Liver (tissue), 9 donors: Measurements from ENCODE around the gene IL1RN. TPM values are rescaled to one million over a fixed set of nuclear protein-coding genes. Genes with fewer than 3 reads are reported as not detected.

Experiments used
- DNase-seq: peaks from one replicate; pipeline ENCODE4 v3.0.0-alpha.2; 2017; ENCODE audit warnings: low spot score
- H3K27ac ChIP-seq, 2 donors: one replicate each; pipeline ENCODE4 v1.7.0; 2013; ENCODE audit warnings: inconsistent platforms in 2 of 2, low read length in 2 of 2, control low read depth in 1 of 2, low read depth in 1 of 2, mild to moderate bottlenecking in 1 of 2
- H3K27me3 ChIP-seq, 4 donors: one replicate each; pipeline versions ENCODE4 v1.6.1 to v1.7.0; 2013; ENCODE audit warnings: low read length in 3 of 4, inconsistent platforms in 1 of 4, mild to moderate bottlenecking in 1 of 4, moderate library complexity in 1 of 4; ENCODE audit not compliant: control insufficient read depth in 4 of 4, insufficient read depth in 4 of 4
- H3K36me3 ChIP-seq, 4 donors: one replicate each; pipeline versions ENCODE4 v1.6.1 to v1.7.0; 2013; ENCODE audit warnings: low read length in 3 of 4, mild to moderate bottlenecking in 3 of 4, low read depth in 1 of 4, moderate library complexity in 1 of 4; ENCODE audit not compliant: control insufficient read depth in 4 of 4, insufficient read depth in 3 of 4
- H3K4me1 ChIP-seq, 4 donors: one replicate each; pipeline versions ENCODE4 v1.6.1 to v1.7.0; 2013; ENCODE audit warnings: low read length in 3 of 4, mild to moderate bottlenecking in 3 of 4, moderate library complexity in 1 of 4; ENCODE audit not compliant: control insufficient read depth in 4 of 4, insufficient read depth in 4 of 4
- H3K4me3 ChIP-seq, 3 donors: one replicate each; pipeline versions ENCODE4 v1.6.1 to v1.7.0; 2013; ENCODE audit warnings: low read length in 3 of 3, control low read depth in 1 of 3, low read depth in 1 of 3, mild to moderate bottlenecking in 1 of 3
- H3K9ac ChIP-seq, 2 donors: one replicate each; pipeline ENCODE4 v1.7.0; 2013; ENCODE audit warnings: low read length in 2 of 2, mild to moderate bottlenecking in 2 of 2, moderate library complexity in 2 of 2, control low read depth in 1 of 2, low read depth in 1 of 2
- H3K9me3 ChIP-seq, 4 donors: one replicate each; pipeline versions ENCODE4 v1.6.1 to v1.7.0; 2013; ENCODE audit warnings: low read length in 3 of 4; ENCODE audit not compliant: control insufficient read depth in 4 of 4
- EGR1 ChIP-seq, 2 donors: IDR thresholded peaks; 2 replicates each; pipeline ENCODE4 v1.6.1; 2016 to 2018; ENCODE audit warnings: antibody characterized with exemption in 2 of 2, low read depth in 2 of 2
- FOXA1 ChIP-seq: IDR thresholded peaks from 2 replicates; pipeline ENCODE4 v1.6.1; 2016; ENCODE audit warnings: antibody characterized with exemption
- FOXA2 ChIP-seq: IDR thresholded peaks from 2 replicates; pipeline ENCODE4 v1.6.1; 2016; ENCODE audit warnings: antibody characterized with exemption
- GABPA ChIP-seq, 2 donors: IDR thresholded peaks in 1 of 2; conservative IDR thresholded peaks in 1 of 2; 2 replicates each; pipeline ENCODE4 v1.6.1; 2016; ENCODE audit warnings: antibody characterized with exemption in 2 of 2, mild to moderate bottlenecking in 1 of 2, moderate library complexity in 1 of 2
- HNF4A ChIP-seq, 2 donors: conservative IDR thresholded peaks; 2 replicates each; pipeline ENCODE4 v1.6.1; 2016; ENCODE audit warnings: antibody characterized with exemption in 2 of 2, mild to moderate bottlenecking in 2 of 2
- HNF4G ChIP-seq: IDR thresholded peaks from 2 replicates; pipeline ENCODE4 v1.6.1; 2016; ENCODE audit warnings: antibody characterized with exemption
- JUND ChIP-seq, 2 donors: IDR thresholded peaks; 2 replicates each; pipeline ENCODE4 v1.6.1; 2016; ENCODE audit warnings: antibody characterized with exemption in 2 of 2
- MAX ChIP-seq: IDR thresholded peaks from 2 replicates; pipeline ENCODE4 v1.6.1; 2016; ENCODE audit warnings: antibody characterized with exemption
- NR2F2 ChIP-seq: IDR thresholded peaks from 2 replicates; pipeline ENCODE4 v1.6.1; 2016; ENCODE audit warnings: antibody characterized with exemption
- RAD21 ChIP-seq, 2 donors: IDR thresholded peaks; 2 replicates each; pipeline ENCODE4 v1.6.1; 2016; ENCODE audit warnings: antibody characterized with exemption in 2 of 2, mild to moderate bottlenecking in 2 of 2
- RXRA ChIP-seq, 2 donors: IDR thresholded peaks; 2 replicates each; pipeline ENCODE4 v1.6.1; 2017 to 2018; ENCODE audit warnings: antibody characterized with exemption in 2 of 2, mild to moderate bottlenecking in 1 of 2
- SP1 ChIP-seq: IDR thresholded peaks from 2 replicates; pipeline ENCODE4 v1.6.1; 2018; ENCODE audit warnings: antibody characterized with exemption, mild to moderate bottlenecking
- TAF1 ChIP-seq: conservative IDR thresholded peaks from 2 replicates; pipeline ENCODE4 v1.6.1; 2016; ENCODE audit warnings: antibody characterized with exemption, mild to moderate bottlenecking
- YY1 ChIP-seq: IDR thresholded peaks from 2 replicates; pipeline ENCODE4 v1.6.1; 2016; ENCODE audit warnings: antibody characterized with exemption, mild to moderate bottlenecking
- ZBTB33 ChIP-seq: IDR thresholded peaks from 2 replicates; pipeline ENCODE4 v1.6.1; 2016; ENCODE audit warnings: antibody characterized with exemption
- WGBS: extraction: QIAGEN DNeasy Blood & Tissue Kit; methylation state at CpG from one replicate; pipeline ENCODE4 v1.1.7; 2013; 5-methylcytosine and 5-hydroxymethylcytosine counted together
- polyA plus RNA-seq, 2 donors: library from polyadenylated mRNA; stranded (reverse) in 1 of 2; unstranded in 1 of 2; fragments of 200-250 nt in 1 of 2; fragments of >200 nt in 1 of 2; fragmentation: Nextera tagmentation in 1 of 2; extraction: Ambion mirVana in 1 of 2; gene quantifications; one replicate each; pipeline versions ENCODE4 v1.2.1 to v1.2.3, GENCODE V29; 2013 to 2015
- total RNA-seq, 2 donors: library from RNA; depleted of rRNA; stranded (reverse); fragments of >200 nt; gene quantifications; one replicate each; pipeline ENCODE4 v1.2.3, GENCODE V29; 2014
- TF ChIP-seq, protein P1 (sequence below): IDR thresholded peaks from 2 replicates; pipeline ENCODE4 v1.6.1; 2016; ENCODE audit warnings: antibody characterized with exemption
- TF ChIP-seq, protein P2 (sequence below): fragments of 150-350 bp; IDR thresholded peaks from 2 replicates; pipeline ENCODE4 v1.5.1; 2017; ENCODE audit warnings: improper control_type of control experiment, low read depth, low read length; ENCODE audit not compliant: missing input control
- TF ChIP-seq, protein P3 (sequence below): IDR thresholded peaks from 2 replicates; pipeline ENCODE4 v1.6.1; 2016; ENCODE audit warnings: antibody characterized with exemption, mild to moderate bottlenecking
- donor health status: healthy.
- donor health status: healthy.
- donor health status: healthy.
- donor health status: healthy.
- donor health status: healthy.

Gene IL1RN
- total and polyA plus RNA-seq, 4 donors, result 3.9 to 121 (median 25.8) TPM

GRCh38 chr2:113133704-113134598 lies 6.6 kb downstream of the IL1RN start:
- Histone ChIP-seq H3K4me1 (peaks cover 0 to 14% (median 10%) of the 10 kb centered on the region in 4 donors), H3K9me3 (no peaks in the 10 kb centered on the region), H3K36me3 (peaks cover 8 to 36% (median 28%) of the 10 kb centered on the region in 4 donors), H3K27me3 (no peaks in the 10 kb centered on the region), H3K27ac (peak overlapping the region in 1 of 2 donors; percentile 13), H3K4me3 (no peak overlapping the region), H3K9ac (no peak overlapping the region)
- DNase-seq, result no peak
- 73% methylated on average over 7 of the region's 7 CpGs for WGBS
- TF ChIP-seq, protein P1, sequence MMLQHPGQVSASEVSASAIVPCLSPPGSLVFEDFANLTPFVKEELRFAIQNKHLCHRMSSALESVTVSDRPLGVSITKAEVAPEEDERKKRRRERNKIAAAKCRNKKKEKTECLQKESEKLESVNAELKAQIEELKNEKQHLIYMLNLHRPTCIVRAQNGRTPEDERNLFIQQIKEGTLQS, result no peak
- TF ChIP-seq, protein P2, sequence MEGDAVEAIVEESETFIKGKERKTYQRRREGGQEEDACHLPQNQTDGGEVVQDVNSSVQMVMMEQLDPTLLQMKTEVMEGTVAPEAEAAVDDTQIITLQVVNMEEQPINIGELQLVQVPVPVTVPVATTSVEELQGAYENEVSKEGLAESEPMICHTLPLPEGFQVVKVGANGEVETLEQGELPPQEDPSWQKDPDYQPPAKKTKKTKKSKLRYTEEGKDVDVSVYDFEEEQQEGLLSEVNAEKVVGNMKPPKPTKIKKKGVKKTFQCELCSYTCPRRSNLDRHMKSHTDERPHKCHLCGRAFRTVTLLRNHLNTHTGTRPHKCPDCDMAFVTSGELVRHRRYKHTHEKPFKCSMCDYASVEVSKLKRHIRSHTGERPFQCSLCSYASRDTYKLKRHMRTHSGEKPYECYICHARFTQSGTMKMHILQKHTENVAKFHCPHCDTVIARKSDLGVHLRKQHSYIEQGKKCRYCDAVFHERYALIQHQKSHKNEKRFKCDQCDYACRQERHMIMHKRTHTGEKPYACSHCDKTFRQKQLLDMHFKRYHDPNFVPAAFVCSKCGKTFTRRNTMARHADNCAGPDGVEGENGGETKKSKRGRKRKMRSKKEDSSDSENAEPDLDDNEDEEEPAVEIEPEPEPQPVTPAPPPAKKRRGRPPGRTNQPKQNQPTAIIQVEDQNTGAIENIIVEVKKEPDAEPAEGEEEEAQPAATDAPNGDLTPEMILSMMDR, result no peak
- no peak for TF ChIP-seq TAF1
- no peak for TF ChIP-seq FOXA2
- TF ChIP-seq, protein P3, sequence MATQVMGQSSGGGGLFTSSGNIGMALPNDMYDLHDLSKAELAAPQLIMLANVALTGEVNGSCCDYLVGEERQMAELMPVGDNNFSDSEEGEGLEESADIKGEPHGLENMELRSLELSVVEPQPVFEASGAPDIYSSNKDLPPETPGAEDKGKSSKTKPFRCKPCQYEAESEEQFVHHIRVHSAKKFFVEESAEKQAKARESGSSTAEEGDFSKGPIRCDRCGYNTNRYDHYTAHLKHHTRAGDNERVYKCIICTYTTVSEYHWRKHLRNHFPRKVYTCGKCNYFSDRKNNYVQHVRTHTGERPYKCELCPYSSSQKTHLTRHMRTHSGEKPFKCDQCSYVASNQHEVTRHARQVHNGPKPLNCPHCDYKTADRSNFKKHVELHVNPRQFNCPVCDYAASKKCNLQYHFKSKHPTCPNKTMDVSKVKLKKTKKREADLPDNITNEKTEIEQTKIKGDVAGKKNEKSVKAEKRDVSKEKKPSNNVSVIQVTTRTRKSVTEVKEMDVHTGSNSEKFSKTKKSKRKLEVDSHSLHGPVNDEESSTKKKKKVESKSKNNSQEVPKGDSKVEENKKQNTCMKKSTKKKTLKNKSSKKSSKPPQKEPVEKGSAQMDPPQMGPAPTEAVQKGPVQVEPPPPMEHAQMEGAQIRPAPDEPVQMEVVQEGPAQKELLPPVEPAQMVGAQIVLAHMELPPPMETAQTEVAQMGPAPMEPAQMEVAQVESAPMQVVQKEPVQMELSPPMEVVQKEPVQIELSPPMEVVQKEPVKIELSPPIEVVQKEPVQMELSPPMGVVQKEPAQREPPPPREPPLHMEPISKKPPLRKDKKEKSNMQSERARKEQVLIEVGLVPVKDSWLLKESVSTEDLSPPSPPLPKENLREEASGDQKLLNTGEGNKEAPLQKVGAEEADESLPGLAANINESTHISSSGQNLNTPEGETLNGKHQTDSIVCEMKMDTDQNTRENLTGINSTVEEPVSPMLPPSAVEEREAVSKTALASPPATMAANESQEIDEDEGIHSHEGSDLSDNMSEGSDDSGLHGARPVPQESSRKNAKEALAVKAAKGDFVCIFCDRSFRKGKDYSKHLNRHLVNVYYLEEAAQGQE, result no peak
- no peak for TF ChIP-seq SP1
- no peak for TF ChIP-seq EGR1 (IDR thresholded peaks at IDR 0.05; ENCODE audit: low read depth in 2 of 2)
- TF ChIP-seq HNF4A (conservative IDR thresholded peaks at IDR 0.05), result no peak
- TF ChIP-seq ZBTB33, result no peak
- no peak for TF ChIP-seq GABPA (IDR thresholded peaks at IDR 0.05 in 1 of 2, conservative IDR thresholded peaks at IDR 0.05 in 1 of 2)
- no peak for TF ChIP-seq JUND (IDR thresholded peaks at IDR 0.05)
- TF ChIP-seq RXRA (IDR thresholded peaks at IDR 0.05), result no peak
- no peak for TF ChIP-seq YY1
- no peak for TF ChIP-seq HNF4G
- TF ChIP-seq FOXA1, result no peak
- no peak for TF ChIP-seq MAX
- no peak for TF ChIP-seq NR2F2
- TF ChIP-seq RAD21 (IDR thresholded peaks at IDR 0.05), result no peak
